ENCODE measurements around the gene KRTAP4-9.
"Not testable (repeated sequence)": the region's sequence is repeated elsewhere in the genome, so short reads cannot be mapped to it uniquely, and the experiment has no call there.

The KRTAP4-9 gene

GRCh38 chr17:41118721-41119120, 13.5 kb downstream of the KRTAP4-9 start:
- no peak overlapping the region for H3K4me3 ChIP-seq (ENCODE audit: low read length in 2 of 2)

GRCh38 chr17:41119696-41120690, 14.8 kb downstream of the KRTAP4-9 start:
- not testable (repeated sequence) for H3K9ac ChIP-seq (ENCODE audit: low read length in 2 of 2); H3K4me3 ChIP-seq (ENCODE audit: low read length in 2 of 2); H3K27me3 ChIP-seq (ENCODE audit: control insufficient read depth in 1 of 2, insufficient read depth in 2 of 2, low read length in 2 of 2); H3K36me3 ChIP-seq (ENCODE audit: control insufficient read depth in 2 of 2, insufficient read depth in 2 of 2, low read length in 2 of 2); H3K4me1 ChIP-seq (ENCODE audit: control insufficient read depth, insufficient read depth, low read length); H3K9me3 ChIP-seq (ENCODE audit: control insufficient read depth in 2 of 2, low read length in 2 of 2); H3K27ac ChIP-seq (ENCODE audit: low read length)

More at GRCh38 chr17:41118721-41119120, 13.5 kb downstream of the KRTAP4-9 start:
- H3K27me3 ChIP-seq (ENCODE audit: control insufficient read depth in 1 of 2, insufficient read depth in 2 of 2, low read length in 2 of 2), result no peaks in the 10 kb centered on the region
- H3K9ac ChIP-seq (ENCODE audit: low read length in 2 of 2), result no peak overlapping the region
- H3K36me3 ChIP-seq (ENCODE audit: control insufficient read depth in 2 of 2, insufficient read depth in 2 of 2, low read length in 2 of 2), result no peaks in the 10 kb centered on the region
- no peak overlapping the region for H3K27ac ChIP-seq (ENCODE audit: low read length)
- H3K9me3 ChIP-seq (ENCODE audit: control insufficient read depth in 2 of 2, low read length in 2 of 2), result no peaks in the 10 kb centered on the region
- no peaks in the 10 kb centered on the region for H3K4me1 ChIP-seq (ENCODE audit: control insufficient read depth, insufficient read depth, low read length)

- H3K27ac ChIP-seq (ENCODE audit: low read length), result no peak overlapping the region
- no peaks in the 10 kb centered on the region for H3K4me1 ChIP-seq (ENCODE audit: control insufficient read depth, insufficient read depth, low read length)
- no peak overlapping the region for H3K4me3 ChIP-seq (ENCODE audit: low read length in 2 of 2)
- no peaks in the 10 kb centered on the region for H3K36me3 ChIP-seq (ENCODE audit: control insufficient read depth in 2 of 2, insufficient read depth in 2 of 2, low read length in 2 of 2)
- no peaks in the 10 kb centered on the region for H3K27me3 ChIP-seq (ENCODE audit: control insufficient read depth in 1 of 2, insufficient read depth in 2 of 2, low read length in 2 of 2)
- H3K9ac ChIP-seq (ENCODE audit: low read length in 2 of 2), result no peak overlapping the region
- no peaks in the 10 kb centered on the region for H3K9me3 ChIP-seq (ENCODE audit: control insufficient read depth in 2 of 2, low read length in 2 of 2)
Measured at GRCh38 chr17:41121742-41122141, 16.6 kb downstream of the KRTAP4-9 start.

GRCh38 chr17:41123292-41123990, 18.3 kb downstream of the KRTAP4-9 start:
- not testable (repeated sequence) for H3K4me3 ChIP-seq (ENCODE audit: low read length in 2 of 2); H3K4me1 ChIP-seq (ENCODE audit: control insufficient read depth, insufficient read depth, low read length); H3K36me3 ChIP-seq (ENCODE audit: control insufficient read depth in 2 of 2, insufficient read depth in 2 of 2, low read length in 2 of 2); H3K27ac ChIP-seq (ENCODE audit: low read length); H3K9me3 ChIP-seq (ENCODE audit: control insufficient read depth in 2 of 2, low read length in 2 of 2); H3K27me3 ChIP-seq (ENCODE audit: control insufficient read depth in 1 of 2, insufficient read depth in 2 of 2, low read length in 2 of 2); H3K9ac ChIP-seq (ENCODE audit: low read length in 2 of 2)

GRCh38 chr17:41123991-41124371, 18.8 kb downstream of the KRTAP4-9 start, which contains the start of gene KRTAP4-12:
KRTAP4-12 (minus strand) TSS chr17:41124182; CDS start chr17:41124122, 60 bp downstream.
- H3K4me3 ChIP-seq (ENCODE audit: low read length in 2 of 2); H3K36me3 ChIP-seq (ENCODE audit: control insufficient read depth in 2 of 2, insufficient read depth in 2 of 2, low read length in 2 of 2); H3K4me1 ChIP-seq (ENCODE audit: control insufficient read depth, insufficient read depth, low read length); H3K27ac ChIP-seq (ENCODE audit: low read length); H3K27me3 ChIP-seq (ENCODE audit: control insufficient read depth in 1 of 2, insufficient read depth in 2 of 2, low read length in 2 of 2); H3K9me3 ChIP-seq (ENCODE audit: control insufficient read depth in 2 of 2, low read length in 2 of 2); H3K9ac ChIP-seq (ENCODE audit: low read length in 2 of 2): not testable (repeated sequence)

GRCh38 chr17:41125064-41125463, 19.9 kb downstream of the KRTAP4-9 start:
- Histone ChIP-seq H3K27me3 (ENCODE audit: control insufficient read depth in 1 of 2, insufficient read depth in 2 of 2, low read length in 2 of 2) (no peaks in the 10 kb centered on the region), H3K9ac (ENCODE audit: low read length in 2 of 2) (no peak overlapping the region), H3K4me1 (ENCODE audit: control insufficient read depth, insufficient read depth, low read length) (no peaks in the 10 kb centered on the region), H3K9me3 (ENCODE audit: control insufficient read depth in 2 of 2, low read length in 2 of 2) (no peaks in the 10 kb centered on the region), H3K4me3 (ENCODE audit: low read length in 2 of 2) (no peak overlapping the region), H3K36me3 (ENCODE audit: control insufficient read depth in 2 of 2, insufficient read depth in 2 of 2, low read length in 2 of 2) (no peaks in the 10 kb centered on the region), H3K27ac (ENCODE audit: low read length) (no peak overlapping the region)

- Histone ChIP-seq H3K9me3 (ENCODE audit: control insufficient read depth in 2 of 2, low read length in 2 of 2) (no peaks in the 10 kb centered on the region), H3K27ac (ENCODE audit: low read length) (no peak overlapping the region), H3K4me1 (ENCODE audit: control insufficient read depth, insufficient read depth, low read length) (no peaks in the 10 kb centered on the region), H3K4me3 (ENCODE audit: low read length in 2 of 2) (no peak overlapping the region), H3K36me3 (ENCODE audit: control insufficient read depth in 2 of 2, insufficient read depth in 2 of 2, low read length in 2 of 2) (no peaks in the 10 kb centered on the region), H3K27me3 (ENCODE audit: control insufficient read depth in 1 of 2, insufficient read depth in 2 of 2, low read length in 2 of 2) (no peaks in the 10 kb centered on the region), H3K9ac (ENCODE audit: low read length in 2 of 2) (no peak overlapping the region)
Measured at GRCh38 chr17:41126412-41126811, 21.2 kb downstream of the KRTAP4-9 start.

GRCh38 chr17:41127371-41127770, 22.2 kb downstream of the KRTAP4-9 start:
- Histone ChIP-seq H3K36me3 (ENCODE audit: control insufficient read depth in 2 of 2, insufficient read depth in 2 of 2, low read length in 2 of 2) (no peaks in the 10 kb centered on the region), H3K9ac (ENCODE audit: low read length in 2 of 2) (no peak overlapping the region), H3K4me1 (ENCODE audit: control insufficient read depth, insufficient read depth, low read length) (no peaks in the 10 kb centered on the region), H3K27ac (ENCODE audit: low read length) (no peak overlapping the region), H3K9me3 (ENCODE audit: control insufficient read depth in 2 of 2, low read length in 2 of 2) (no peaks in the 10 kb centered on the region), H3K27me3 (ENCODE audit: control insufficient read depth in 1 of 2, insufficient read depth in 2 of 2, low read length in 2 of 2) (no peaks in the 10 kb centered on the region), H3K4me3 (ENCODE audit: low read length in 2 of 2) (no peak overlapping the region)

- Histone ChIP-seq H3K27ac (ENCODE audit: low read length) (no peak overlapping the region), H3K4me1 (ENCODE audit: control insufficient read depth, insufficient read depth, low read length) (no peaks in the 10 kb centered on the region), H3K36me3 (ENCODE audit: control insufficient read depth in 2 of 2, insufficient read depth in 2 of 2, low read length in 2 of 2) (no peaks in the 10 kb centered on the region), H3K9me3 (ENCODE audit: control insufficient read depth in 2 of 2, low read length in 2 of 2) (no peaks in the 10 kb centered on the region), H3K27me3 (ENCODE audit: control insufficient read depth in 1 of 2, insufficient read depth in 2 of 2, low read length in 2 of 2) (no peaks in the 10 kb centered on the region), H3K9ac (ENCODE audit: low read length in 2 of 2) (no peak overlapping the region), H3K4me3 (ENCODE audit: low read length in 2 of 2) (no peak overlapping the region)
Measured at GRCh38 chr17:41131979-41132378, 26.8 kb downstream of the KRTAP4-9 start.

GRCh38 chr17:41133880-41134735, 28.9 kb downstream of the KRTAP4-9 start:
- no peak overlapping the region for H3K4me3 ChIP-seq (ENCODE audit: low read length in 2 of 2)
- H3K27me3 ChIP-seq (ENCODE audit: control insufficient read depth in 1 of 2, insufficient read depth in 2 of 2, low read length in 2 of 2), result no peaks in the 10 kb centered on the region
- no peaks in the 10 kb centered on the region for H3K4me1 ChIP-seq (ENCODE audit: control insufficient read depth, insufficient read depth, low read length)
- H3K9me3 ChIP-seq (ENCODE audit: control insufficient read depth in 2 of 2, low read length in 2 of 2), result no peaks in the 10 kb centered on the region
- H3K9ac ChIP-seq (ENCODE audit: low read length in 2 of 2), result no peak overlapping the region
- H3K27ac ChIP-seq (ENCODE audit: low read length), result no peak overlapping the region
- H3K36me3 ChIP-seq (ENCODE audit: control insufficient read depth in 2 of 2, insufficient read depth in 2 of 2, low read length in 2 of 2), result no peaks in the 10 kb centered on the region
